Activated CD4-positive, alpha-beta T cell treated with anti-CD3 and anti-CD28 coated beads for 36 hours (primary cell): ENCODE measurements around the gene TMEM169. TPM values are rescaled to one million over a fixed set of nuclear protein-coding genes. Genes with fewer than 3 reads are reported as not detected.

Experiments used
- ATAC-seq: fragments of 200-7000 bp; cut with Tn5 transposase; one replicate; pipeline ENCODE4 v1.10.0; 2021; ENCODE audit warnings: mild to moderate bottlenecking, moderate library complexity
- CTCF ChIA-PET: fragments of 350-600 bp; sonication (Branson Sonifier 250); formaldehyde crosslinking; loops from one replicate; lab custom pipeline; 2021; ENCODE audit warnings: antibody characterized with exemption; lab: Charles Lee
- POLR2A ChIA-PET: fragments of 350-600 bp; sonication (Branson Sonifier 250); formaldehyde crosslinking; loops from one replicate; lab custom pipeline; 2021; ENCODE audit warnings: antibody characterized with exemption, inconsistent platforms; lab: Charles Lee
- DNase-seq: peaks from one replicate; pipeline ENCODE4 v3.0.0-alpha.2; 2020
- H3K27ac Mint-ChIP-seq: one replicate; pipeline ENCODE4 v1.8.0; 2021; ENCODE audit warnings: mixed read lengths
- H3K27me3 Mint-ChIP-seq: one replicate; pipeline ENCODE4 v1.8.0; 2021; ENCODE audit warnings: mixed read lengths
- H3K36me3 Mint-ChIP-seq: one replicate; pipeline ENCODE4 v1.8.0; 2021; ENCODE audit warnings: low read depth, mixed read lengths
- H3K4me1 Mint-ChIP-seq: one replicate; pipeline ENCODE4 v1.8.0; 2021; ENCODE audit warnings: mixed read lengths
- H3K4me3 Mint-ChIP-seq: one replicate; pipeline ENCODE4 v1.8.0; 2021; ENCODE audit warnings: mild to moderate bottlenecking, moderate library complexity, mixed read lengths
- H3K9me3 Mint-ChIP-seq: one replicate; pipeline ENCODE4 v1.8.0; 2021; ENCODE audit warnings: low read depth, mixed read lengths
- intact Hi-C, 2 experiments: fragments of 100-400 bp; cut with DNase I in 1 of 2; cut with micrococcal nuclease in 1 of 2; formaldehyde crosslinking; loops; one replicate each; pipeline versions ENCODE4 v1.14.2 to v1.15.1; 2022 to 2024; cut with DNase I, micrococcal nuclease
- total RNA-seq, 2 experiments: library from RNA; stranded (reverse); gene quantifications; one replicate each; pipeline ENCODE4 v1.2.3, GENCODE V29; 2021

The TMEM169 gene
- total RNA-seq, 2 experiments from 2014 or later = 1.6 to 1.8 TPM

- CTCF ChIA-PET = interaction anchor here (0.8 to 2.1 kb wide), 10 partner anchors 10 to 90 kb away, joined by 3 to 14 read pairs (median 4); no protein-coding TSS in a partner anchor
- peak overlapping the region; percentile 52 for H3K4me3 Mint-ChIP-seq
These were observed 31.9 kb downstream of the TMEM169 start for GRCh38 chr2:216113572-216113971.

GRCh38 chr2:216114382-216114713 is 32.6 kb downstream of the TMEM169 start:
- H3K36me3 Mint-ChIP-seq = peaks cover 90% of the 10 kb centered on the region

More at GRCh38 chr2:216113572-216113971, 31.9 kb downstream of the TMEM169 start:
- Mint-ChIP-seq H3K4me1 (peaks cover 82% of the 10 kb centered on the region), H3K9me3 (no peaks in the 10 kb centered on the region), H3K27ac (peak overlapping the region; percentile 98), H3K36me3 (peaks cover 86% of the 10 kb centered on the region), H3K27me3 (no peaks in the 10 kb centered on the region)
- intact Hi-C loops = loop anchor here (5.0 kb wide), 3 partner anchors 234 to 801 kb away; partner anchors contain the start of gene ATIC (in 1 of the 2)
- POLR2A ChIA-PET = interaction anchor here (0.6 to 1.3 kb wide), 3 partner anchors 8 to 385 kb away, joined by 3 to 4 read pairs (median 3); no protein-coding TSS in a partner anchor
- DNase-seq (no peak), ATAC-seq (peak; percentile 2)

GRCh38 chr2:216114714-216115531 is 33.2 kb downstream of the TMEM169 start:
- DNase-seq = peak; percentile 98
- ChIA-PET CTCF (interaction anchor here (0.6 to 2.1 kb wide), 17 partner anchors 8 to 182 kb away, joined by 3 to 14 read pairs (median 4); partner anchors contain the start of genes PECR and TMEM169), POLR2A (interaction anchor here (1.0 to 1.3 kb wide), 3 partner anchors 32 to 383 kb away, joined by 3 to 9 read pairs (median 4); no protein-coding TSS in a partner anchor)
- H3K27me3 Mint-ChIP-seq = no peaks in the 10 kb centered on the region
- peak overlapping the region; percentile 95 for H3K27ac Mint-ChIP-seq
- peak overlapping the region; percentile 79 for H3K4me3 Mint-ChIP-seq
- H3K4me1 Mint-ChIP-seq = peaks cover 95% of the 10 kb centered on the region
- H3K9me3 Mint-ChIP-seq = no peaks in the 10 kb centered on the region
- H3K36me3 Mint-ChIP-seq = peaks cover 92% of the 10 kb centered on the region
- ATAC-seq = peak; percentile 81
- intact Hi-C loops = loop anchor here (1.0 to 5.0 kb wide), 4 partner anchors 232 to 803 kb away; partner anchors contain the start of genes SMARCAL1 (in 2 of the 2) and ATIC (in 1 of the 2)

More at GRCh38 chr2:216114382-216114713, 32.6 kb downstream of the TMEM169 start:
- peak overlapping the region; percentile 79 for H3K4me3 Mint-ChIP-seq
- intact Hi-C loops = loop anchor here (1.0 to 5.0 kb wide), 4 partner anchors 233 to 802 kb away; partner anchors contain the start of genes SMARCAL1 (in 2 of the 2) and ATIC (in 1 of the 2)
- no peaks in the 10 kb centered on the region for H3K27me3 Mint-ChIP-seq
- H3K9me3 Mint-ChIP-seq = no peaks in the 10 kb centered on the region
- ATAC-seq = peak; percentile 7
- H3K27ac Mint-ChIP-seq = peak overlapping the region; percentile 95
- ChIA-PET CTCF (interaction anchor here (0.6 to 2.1 kb wide), 18 partner anchors 9 to 182 kb away, joined by 3 to 14 read pairs (median 4); partner anchors contain the start of genes PECR and TMEM169), POLR2A (interaction anchor here (1.0 to 1.3 kb wide), 3 partner anchors 31 to 384 kb away, joined by 3 to 9 read pairs (median 4); no protein-coding TSS in a partner anchor)
- peaks cover 89% of the 10 kb centered on the region for H3K4me1 Mint-ChIP-seq
- no peak for DNase-seq

DNA sequence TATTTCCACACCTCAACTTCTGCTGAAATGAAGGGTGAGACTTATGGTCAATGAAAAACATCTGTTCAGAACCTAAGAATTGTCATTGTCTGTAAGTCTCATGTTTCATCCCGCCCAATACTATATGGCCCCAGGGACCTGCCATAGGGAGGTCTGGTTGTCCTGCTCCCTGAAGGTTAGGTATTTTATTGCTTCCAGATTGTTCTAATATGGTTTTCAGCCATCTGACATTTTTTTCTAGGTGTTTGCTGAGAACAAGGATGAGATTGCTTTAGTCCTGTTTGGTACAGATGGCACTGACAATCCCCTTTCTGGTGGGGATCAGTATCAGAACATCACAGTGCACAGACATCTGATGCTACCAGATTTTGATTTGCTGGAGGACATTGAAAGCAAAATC is 34.7 kb downstream of the TMEM169 start:
- intact Hi-C loops = no loop called here
- CTCF ChIA-PET = no interaction called here
- no peak for DNase-seq
- H3K36me3 Mint-ChIP-seq = peaks cover 90% of the 10 kb centered on the region
- H3K4me3 Mint-ChIP-seq = peak overlapping the region; percentile 33
- H3K27me3 Mint-ChIP-seq = no peaks in the 10 kb centered on the region
- POLR2A ChIA-PET = no interaction called here
- H3K4me1 Mint-ChIP-seq = peaks cover 96% of the 10 kb centered on the region
- no peaks in the 10 kb centered on the region for H3K9me3 Mint-ChIP-seq
- H3K27ac Mint-ChIP-seq = peak overlapping the region; percentile 85
- ATAC-seq = no peak

GRCh38 chr2:216117561-216118340 is 36.0 kb downstream of the TMEM169 start:
- CTCF ChIA-PET = interaction anchor here (0.7 to 5.8 kb wide), 6 partner anchors 8 to 84 kb away, joined by 3 to 50 read pairs (median 4); partner anchors contain the start of gene XRCC5
- H3K36me3 Mint-ChIP-seq = peaks cover 89% of the 10 kb centered on the region
- POLR2A ChIA-PET = no interaction called here

DNA sequence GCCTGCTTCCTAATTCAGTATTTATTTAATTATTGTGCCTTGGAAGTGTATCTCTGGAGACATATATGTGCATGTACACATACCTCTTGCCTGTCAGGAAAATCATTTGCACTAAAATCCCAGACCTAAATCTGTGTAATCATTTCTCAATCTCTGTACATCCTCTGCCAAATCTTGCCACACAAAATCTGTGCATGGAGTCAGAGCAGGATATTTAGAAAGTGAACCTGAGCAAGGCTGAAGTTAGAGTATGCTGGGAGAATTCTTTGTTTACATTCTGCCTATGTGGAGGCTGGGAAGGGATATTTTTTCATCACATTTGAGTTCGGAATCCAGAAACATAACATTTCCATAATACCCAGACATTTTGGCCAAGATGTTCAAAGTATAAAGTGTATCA is 36.8 kb downstream of the TMEM169 start:
- intact Hi-C loops = no loop called here
- ATAC-seq (no peak), DNase-seq (no peak)
- Mint-ChIP-seq H3K4me1 (peaks cover 90% of the 10 kb centered on the region), H3K4me3 (no peak overlapping the region), H3K27ac (peak overlapping the region; percentile 98), H3K36me3 (peaks cover 88% of the 10 kb centered on the region), H3K27me3 (no peaks in the 10 kb centered on the region), H3K9me3 (no peaks in the 10 kb centered on the region)
- ChIA-PET CTCF (interaction anchor here (1.0 to 5.8 kb wide), 2 partner anchors 9 to 15 kb away, joined by 3 to 50 read pairs; partner anchors contain the start of gene XRCC5), POLR2A (no interaction called here)

More at GRCh38 chr2:216117561-216118340, 36.0 kb downstream of the TMEM169 start:
- DNase-seq = no peak
- intact Hi-C loops = no loop called here
- H3K9me3 Mint-ChIP-seq = no peaks in the 10 kb centered on the region
- H3K27me3 Mint-ChIP-seq = no peaks in the 10 kb centered on the region
- H3K4me3 Mint-ChIP-seq = no peak overlapping the region
- H3K27ac Mint-ChIP-seq = peak overlapping the region; percentile 85
- ATAC-seq = no peak
- H3K4me1 Mint-ChIP-seq = peaks cover 95% of the 10 kb centered on the region

DNA sequence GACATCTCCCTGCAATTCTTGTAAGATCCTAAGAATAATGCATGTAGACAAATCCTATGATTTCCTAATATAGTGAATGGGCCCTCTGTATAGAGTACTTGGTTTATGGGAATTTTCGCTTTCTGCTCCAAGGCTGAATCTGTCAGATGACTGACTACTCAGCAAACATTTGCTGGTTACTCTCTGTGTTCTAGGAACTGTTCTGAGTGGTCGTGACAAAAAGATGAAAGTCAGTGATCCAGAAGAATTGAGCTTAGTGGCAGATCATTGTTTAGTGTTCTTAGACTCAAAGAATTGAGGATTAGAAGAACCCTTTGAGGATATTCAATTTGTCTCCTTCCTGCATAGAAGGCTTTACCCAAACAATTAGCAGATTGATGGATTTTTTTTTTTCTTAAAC is 37.4 kb downstream of the TMEM169 start:
- ChIA-PET POLR2A (interaction anchor here (0.6 kb wide), 1 partner anchor 60 kb away, joined by 3 read pairs; no protein-coding TSS in a partner anchor), CTCF (interaction anchor here (1.0 to 5.8 kb wide), 6 partner anchors 10 to 293 kb away, joined by 3 to 50 read pairs (median 5); partner anchors contain the start of genes SMARCAL1 and XRCC5)
- Mint-ChIP-seq H3K4me1 (peaks cover 83% of the 10 kb centered on the region), H3K4me3 (peak overlapping the region; percentile 34), H3K27ac (peak overlapping the region; percentile 98), H3K9me3 (no peaks in the 10 kb centered on the region), H3K36me3 (peaks cover 86% of the 10 kb centered on the region), H3K27me3 (no peaks in the 10 kb centered on the region)
- no peak for ATAC-seq
- no peak for DNase-seq
- intact Hi-C loops = no loop called here

DNA sequence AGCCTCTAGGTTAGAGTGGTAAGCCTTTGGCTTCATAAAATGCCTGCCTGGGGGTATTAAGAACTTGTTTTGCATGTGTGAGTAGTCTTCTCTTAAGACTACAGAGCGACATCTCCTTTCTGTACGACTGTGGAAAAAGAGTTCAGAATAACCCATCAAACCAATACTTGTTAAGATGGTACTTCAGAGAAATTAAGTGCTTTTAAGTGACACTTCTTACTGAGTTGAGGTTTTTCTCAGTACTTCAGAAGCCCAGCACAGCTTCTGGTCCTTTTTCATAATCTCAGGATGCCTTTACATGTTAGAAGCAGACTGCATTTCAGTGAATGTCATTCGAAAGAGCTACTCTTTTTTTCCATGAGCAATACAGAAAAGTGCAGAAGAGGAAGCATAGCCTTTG is 38.3 kb downstream of the TMEM169 start:
- Mint-ChIP-seq H3K4me3 (peak overlapping the region; percentile 46), H3K36me3 (peaks cover 85% of the 10 kb centered on the region), H3K4me1 (peaks cover 80% of the 10 kb centered on the region), H3K27me3 (no peaks in the 10 kb centered on the region), H3K9me3 (no peaks in the 10 kb centered on the region), H3K27ac (peak overlapping the region; percentile 98)
- ATAC-seq (peak; percentile 91), DNase-seq (no peak)
- intact Hi-C loops = loop anchor here (1.0 to 2.0 kb wide), 2 partner anchors 75 to 86 kb away; no protein-coding TSS in a partner anchor
- POLR2A ChIA-PET = interaction anchor here (0.6 to 0.7 kb wide), 3 partner anchors 18 to 387 kb away, joined by 3 read pairs; no protein-coding TSS in a partner anchor
- CTCF ChIA-PET = interaction anchor here (0.9 to 5.8 kb wide), 9 partner anchors 9 to 292 kb away, joined by 3 to 50 read pairs (median 4); partner anchors contain the start of genes SMARCAL1 and XRCC5

DNA sequence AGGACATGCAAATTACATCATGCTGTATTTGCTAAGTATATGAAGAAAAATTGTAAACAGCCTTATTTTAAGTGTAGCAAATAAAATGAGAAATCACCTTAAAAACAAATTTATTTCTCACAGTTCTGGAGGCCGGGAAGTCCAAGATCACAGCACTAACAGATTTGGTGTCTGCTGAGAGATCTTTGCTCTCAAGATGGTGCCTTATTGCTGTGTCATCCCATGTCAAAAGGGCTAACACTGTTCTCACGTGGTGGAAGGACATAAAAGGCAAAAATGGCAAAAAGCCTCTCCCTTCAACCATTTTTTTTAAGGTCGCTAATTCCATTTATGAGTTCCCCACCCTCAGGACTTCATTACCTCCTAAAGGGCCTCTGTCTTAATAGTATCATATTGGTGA is 39.5 kb downstream of the TMEM169 start:
- H3K27ac Mint-ChIP-seq = peak overlapping the region; percentile 98

DNA sequence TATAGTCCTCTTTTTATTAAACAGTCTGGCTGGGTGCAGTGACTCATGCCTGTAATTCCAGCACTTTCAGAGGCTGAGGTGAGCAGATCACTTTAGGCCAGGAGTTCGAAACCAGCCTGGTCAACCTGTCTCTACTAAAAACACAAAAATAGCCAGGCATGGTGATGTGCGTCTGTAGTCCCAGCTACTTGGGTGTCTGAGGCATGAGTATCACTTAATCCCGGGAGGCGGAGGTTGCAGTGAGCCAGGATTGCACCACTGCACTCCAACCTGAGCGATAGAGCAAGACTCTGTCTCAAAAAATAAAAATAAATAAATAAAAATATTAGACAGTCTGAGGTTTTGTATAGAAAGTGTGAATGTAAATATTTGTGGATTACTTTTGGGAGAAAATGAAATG is 45.2 kb downstream of the TMEM169 start:
- no peak for ATAC-seq
- POLR2A ChIA-PET = interaction anchor here (0.6 kb wide), 1 partner anchor 66 kb away, joined by 3 read pairs; no protein-coding TSS in a partner anchor
- H3K27ac Mint-ChIP-seq = peak overlapping the region; percentile 17

More for the DNA sequence above, 39.5 kb downstream of the TMEM169 start:
- no peaks in the 10 kb centered on the region for H3K9me3 Mint-ChIP-seq
- ATAC-seq (no peak), DNase-seq (no peak)
- H3K4me3 Mint-ChIP-seq = peak overlapping the region; percentile 12
- no peaks in the 10 kb centered on the region for H3K27me3 Mint-ChIP-seq
- peaks cover 82% of the 10 kb centered on the region for H3K4me1 Mint-ChIP-seq
- ChIA-PET POLR2A (interaction anchor here (0.8 kb wide), 1 partner anchor 8 kb away, joined by 3 read pairs; no protein-coding TSS in a partner anchor), CTCF (interaction anchor here (0.9 to 5.8 kb wide), 3 partner anchors 9 to 281 kb away, joined by 3 to 50 read pairs (median 3); partner anchors contain the start of gene XRCC5)
- intact Hi-C loops = loop anchor here in 1 of 2 experiments (2.0 kb wide), 1 partner anchor 74 kb away; no protein-coding TSS in a partner anchor
- H3K36me3 Mint-ChIP-seq = peaks cover 87% of the 10 kb centered on the region

More for the DNA sequence above, 45.2 kb downstream of the TMEM169 start:
- Mint-ChIP-seq H3K4me3 (no peak overlapping the region), H3K27me3 (no peaks in the 10 kb centered on the region), H3K36me3 (peaks cover 76% of the 10 kb centered on the region), H3K9me3 (no peaks in the 10 kb centered on the region), H3K4me1 (peaks cover 66% of the 10 kb centered on the region)
- intact Hi-C loops = loop anchor here in 1 of 2 experiments (5.0 kb wide), 1 partner anchor 35 kb away; no protein-coding TSS in a partner anchor
- CTCF ChIA-PET = interaction anchor here (0.6 to 1.0 kb wide), 3 partner anchors 14 to 75 kb away, joined by 3 read pairs; no protein-coding TSS in a partner anchor
- DNase-seq = no peak
